Measurements from ENCODE around the gene PFDN2. TPM values are rescaled to one million over a fixed set of nuclear protein-coding genes. Genes with fewer than 3 reads are reported as not detected.
A peak's percentile ranks its signal among the peaks of the same experiment; 100 is the strongest.

Gene PFDN2
- total RNA-seq, 4 donors from 2014 or later, result 26.2 to 40.8 (median 31.4) TPM

GRCh38 chr1:161082996-161083747, 34.7 kb downstream of the PFDN2 start:
- Histone ChIP-seq H3K27ac (peak overlapping the region in 2 of 4 donors; percentile 8 to 51), H3K27me3 (peaks cover 19% of the 10 kb centered on the region), H3K9me3 (no peaks in the 10 kb centered on the region), H3K4me3 (no peak overlapping the region), H3K4me1 (no peaks in the 10 kb centered on the region), H3K36me3 (no peaks in the 10 kb centered on the region)
- 66 to 83% methylated on average over 2 to 3 of the region's 8 CpGs for WGBS, 2 donors (ENCODE audit: low coverage in 1 of 2)
- TF ChIP-seq POLR2A (IDR thresholded peaks at IDR 0.05) (no peak), CTCF (IDR thresholded peaks at IDR 0.05) (no peak), EP300 (IDR thresholded peaks at IDR 0.05) (no peak), POLR2AphosphoS5 (IDR thresholded peaks at IDR 0.05) (no peak)
- ATAC-seq, result peak; percentile 96

GRCh38 chr1:161082483-161082882, 35.4 kb downstream of the PFDN2 start:
- ATAC-seq, result no peak
- Histone ChIP-seq H3K27ac (peak overlapping the region in 1 of 4 donors; percentile 51), H3K4me3 (no peak overlapping the region), H3K9me3 (no peaks in the 10 kb centered on the region), H3K4me1 (no peaks in the 10 kb centered on the region), H3K36me3 (no peaks in the 10 kb centered on the region), H3K27me3 (peaks cover 21% of the 10 kb centered on the region)
- WGBS, 2 donors (ENCODE audit: low coverage in 1 of 2), result 67 to 90% methylated on average over 1 to 2 of the region's 2 CpGs
- no peak for TF ChIP-seq POLR2AphosphoS5 (IDR thresholded peaks at IDR 0.05)
- no peak for TF ChIP-seq POLR2A (IDR thresholded peaks at IDR 0.05)
- TF ChIP-seq EP300 (IDR thresholded peaks at IDR 0.05), result no peak
- TF ChIP-seq CTCF (IDR thresholded peaks at IDR 0.05), result no peak

- no peak for ATAC-seq
- no peaks in the 10 kb centered on the region for H3K36me3 ChIP-seq
- H3K27me3 ChIP-seq, result peaks cover 21% of the 10 kb centered on the region
- no peaks in the 10 kb centered on the region for H3K4me1 ChIP-seq
- TF ChIP-seq EP300 (IDR thresholded peaks at IDR 0.05) (no peak), POLR2A (IDR thresholded peaks at IDR 0.05) (no peak), POLR2AphosphoS5 (IDR thresholded peaks at IDR 0.05) (no peak), CTCF (IDR thresholded peaks at IDR 0.05) (no peak)
- H3K27ac ChIP-seq, result no peak overlapping the region
- no peaks in the 10 kb centered on the region for H3K9me3 ChIP-seq
- H3K4me3 ChIP-seq, result no peak overlapping the region
- 67 to 75% methylated on average over 3 to 5 of the region's 5 CpGs for WGBS, 2 donors (ENCODE audit: low coverage in 1 of 2)
These were observed 36.3 kb downstream of the PFDN2 start for GRCh38 chr1:161081519-161081918.

GRCh38 chr1:161080441-161081405, 37.1 kb downstream of the PFDN2 start:
- no peak for ATAC-seq
- 76% methylated on average over 4 to 5 of the region's 5 CpGs for WGBS, 2 donors (ENCODE audit: low coverage in 1 of 2)

More at GRCh38 chr1:161080441-161081405, 37.1 kb downstream of the PFDN2 start:
- peaks cover 21% of the 10 kb centered on the region for H3K27me3 ChIP-seq
- H3K4me3 ChIP-seq, result no peak overlapping the region
- no peaks in the 10 kb centered on the region for H3K9me3 ChIP-seq
- H3K4me1 ChIP-seq, result no peaks in the 10 kb centered on the region
- no peaks in the 10 kb centered on the region for H3K36me3 ChIP-seq
- H3K27ac ChIP-seq, result no peak overlapping the region
- no peak for TF ChIP-seq CTCF (IDR thresholded peaks at IDR 0.05)
- TF ChIP-seq EP300 (IDR thresholded peaks at IDR 0.05), result no peak
- no peak for TF ChIP-seq POLR2AphosphoS5 (IDR thresholded peaks at IDR 0.05)
- no peak for TF ChIP-seq POLR2A (IDR thresholded peaks at IDR 0.05)
